GM12891 (cell line): Measurements from ENCODE around the gene DDX10.
"Not testable (repeated sequence)": the region's sequence is repeated elsewhere in the genome, so short reads cannot be mapped to it uniquely, and the experiment has no call there.

Experiments
- PAX5 ChIP-seq: IDR thresholded peaks from 2 replicates; pipeline ENCODE4 v1.6.1; 2011; ENCODE audit warnings: low read length, moderate library complexity, mild to moderate bottlenecking; ENCODE audit not compliant: insufficient read depth, severe bottlenecking
- POLR2A ChIP-seq: IDR thresholded peaks from 2 replicates; pipeline ENCODE4 v1.6.1; 2011; ENCODE audit warnings: low read depth, low read length, control low read depth
- POLR2AphosphoS5 ChIP-seq: IDR thresholded peaks from 2 replicates; pipeline ENCODE4 v1.6.1; 2011; ENCODE audit warnings: low read depth, low read length, control low read depth
- POU2F2 ChIP-seq: IDR thresholded peaks from 2 replicates; pipeline ENCODE4 v1.6.1; 2011; ENCODE audit warnings: low read depth, mild to moderate bottlenecking, control low read depth, low read length, moderate library complexity
- SPI1 ChIP-seq: IDR thresholded peaks from 2 replicates; pipeline ENCODE4 v1.6.1; 2011; ENCODE audit warnings: low read depth, low read length, control low read depth
- TAF1 ChIP-seq: IDR thresholded peaks from 2 replicates; pipeline ENCODE4 v1.6.1; 2011; ENCODE audit warnings: low read depth, low read length, control low read depth

DNA sequence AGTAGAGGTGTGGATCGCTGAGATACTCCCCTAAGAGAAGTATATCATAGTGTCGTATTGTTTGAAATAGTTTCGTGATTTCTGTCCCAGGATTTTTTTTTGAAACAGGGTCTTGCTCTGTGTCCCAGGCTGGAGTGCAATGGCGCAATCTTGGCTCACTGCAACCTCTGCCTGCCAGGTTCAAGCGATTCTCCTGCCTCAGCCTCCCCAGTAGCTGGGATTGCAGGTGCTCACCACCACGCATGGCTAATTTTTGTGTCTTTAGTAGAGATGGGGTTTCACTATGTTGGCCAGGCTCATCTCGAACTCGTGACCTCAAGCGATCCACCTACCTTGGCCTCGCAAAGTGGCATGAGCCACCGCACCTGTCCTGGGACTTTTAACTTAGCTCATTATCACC lies 159.1 kb downstream of the DDX10 start:
- not testable (repeated sequence) for TF ChIP-seq POLR2A, POLR2AphosphoS5, TAF1, SPI1, PAX5, POU2F2
